GM12878 (cell line): ENCODE results near the gene ADGRB2. TPM values are rescaled to one million over a fixed set of nuclear protein-coding genes. Genes with fewer than 3 reads are reported as not detected.

Experiments used
- ATAC-seq: fragments of 200-7000 bp; cut with Tn5 transposase; 3 replicates; pipeline ENCODE4 v1.9.1; 2020; ENCODE audit warnings: mild to moderate bottlenecking, moderate library complexity
- BruUV-seq: library from RNA; stranded (reverse); fragments of 400-500 nt; replicated peaks from 2 replicates; lab custom pipeline; 2021; lab: Mats Ljungman, UMichigan
- CTCF ChIA-PET: fragments of 300-600 bp; sonication (Branson Sonifier 250); formaldehyde crosslinking; extraction: SDS; loops from one replicate; lab custom pipeline; 2021; ENCODE audit warnings: inconsistent platforms; lab: Yijun Ruan, JAX
- POLR2A ChIA-PET: fragments of 350-600 bp; formaldehyde crosslinking; extraction: SDS; loops from one replicate; lab custom pipeline; 2021; ENCODE audit warnings: inconsistent platforms; lab: Charles Lee
- RAD21 ChIA-PET: fragments of 300-600 bp; sonication (Branson Sonifier 250); formaldehyde crosslinking; loops from one replicate; lab custom pipeline; 2023; ENCODE audit warnings: antibody characterized with exemption; ENCODE audit not compliant: unreplicated experiment; lab: Charles Lee
- SMC1A ChIA-PET: fragments of 300-600 bp; sonication (Branson Sonifier 250); formaldehyde crosslinking; loops from one replicate; lab custom pipeline; 2023; ENCODE audit not compliant: unreplicated experiment, uncharacterized antibody; lab: Charles Lee
- DNase-seq: peaks from one replicate; pipeline ENCODE4 v3.0.0-alpha.2; 2011; ENCODE audit warnings: low read depth, low spot score
- FAIRE-seq: peaks from 3 replicates; lab custom pipeline; 2011; peaks lifted over from hg19 to GRCh38; lab: Jason Lieb, UNC
- H2AFZ ChIP-seq: 2 replicates; pipeline ENCODE4 v1.6.0; 2011; ENCODE audit warnings: low read depth, low read length, control low read depth; ENCODE audit not compliant: control insufficient read depth
- H3K27ac ChIP-seq: 2 replicates; pipeline ENCODE4 v1.5.1; 2011; ENCODE audit warnings: control low read depth; ENCODE audit not compliant: control insufficient read depth, insufficient read depth
- H3K27me3 ChIP-seq, 2 experiments: replicated peaks in 1 of 2; 2 replicates each; pipeline versions ENCODE4 v1.6.0 to v1.6.1; 2011; ENCODE audit warnings: low read length in 1 of 2; ENCODE audit not compliant: control insufficient read depth in 2 of 2, insufficient read depth in 2 of 2
- H3K36me3 ChIP-seq, 2 experiments: 2 replicates each; pipeline ENCODE4 v1.5.1; 2011; ENCODE audit warnings: low read length in 1 of 2; ENCODE audit not compliant: control insufficient read depth in 2 of 2, insufficient read depth in 2 of 2
- H3K4me1 ChIP-seq: 2 replicates; pipeline ENCODE4 v1.6.1; 2011; ENCODE audit warnings: mild to moderate bottlenecking, low read length, moderate library complexity, mixed read lengths; ENCODE audit not compliant: control insufficient read depth, insufficient read depth
- H3K4me2 ChIP-seq: 2 replicates; pipeline ENCODE4 v1.6.0; 2011; ENCODE audit warnings: control low read depth; ENCODE audit not compliant: control insufficient read depth, insufficient read depth
- H3K4me3 ChIP-seq: fragments of 200-600 bp; sonication (generic); 2 replicates; pipeline ENCODE4 v1.5.1; 2016
- H3K79me2 ChIP-seq: 2 replicates; pipeline ENCODE4 v1.6.0; 2011; ENCODE audit warnings: low read length; ENCODE audit not compliant: control insufficient read depth, insufficient read depth
- H3K9ac ChIP-seq: 2 replicates; pipeline ENCODE4 v1.8.0; 2011; ENCODE audit warnings: low read length, control low read depth, mixed read lengths; ENCODE audit not compliant: control insufficient read depth, insufficient read depth
- H3K9me3 ChIP-seq: replicated peaks from 3 replicates; pipeline ENCODE4 v1.5.1; 2011; ENCODE audit warnings: mild to moderate bottlenecking, low read length; ENCODE audit not compliant: control insufficient read depth, insufficient read depth
- H4K20me1 ChIP-seq: 2 replicates; pipeline ENCODE4 v1.6.0; 2011; ENCODE audit not compliant: control insufficient read depth, insufficient read depth
- HDGF ChIP-seq: fragments of 450-650 bp; IDR thresholded peaks from 2 replicates; pipeline ENCODE4 v1.6.1; 2016; ENCODE audit warnings: antibody characterized with exemption
- NR2F1 ChIP-seq: fragments of 450-650 bp; conservative IDR thresholded peaks from 2 replicates; pipeline ENCODE4 v1.6.1; 2017; ENCODE audit warnings: mild to moderate bottlenecking
- PRDM15 ChIP-seq: fragments of 450-650 bp; formaldehyde crosslinking; IDR thresholded peaks from 2 replicates; pipeline ENCODE4 v1.4.0; 2020; ENCODE audit warnings: mild to moderate bottlenecking, moderate library complexity
- RAD21 ChIP-seq: IDR thresholded peaks from 2 replicates; pipeline ENCODE4 v1.6.1; 2011; ENCODE audit warnings: mild to moderate bottlenecking, low read depth, low read length, moderate library complexity; ENCODE audit not compliant: insufficient read depth
- RELA ChIP-seq: fragments of 450-650 bp; IDR thresholded peaks from 2 replicates; pipeline ENCODE4 v1.8.0; 2014; ENCODE audit warnings: borderline replicate concordance; ENCODE audit not compliant: partially characterized antibody
- SPI1 ChIP-seq: IDR thresholded peaks from 2 replicates; pipeline ENCODE4 v1.6.1; 2011; ENCODE audit warnings: low read depth, mild to moderate bottlenecking, low read length, moderate library complexity, borderline replicate concordance; ENCODE audit not compliant: insufficient read depth
- WGBS: methylation state at CpG from one replicate; pipeline ENCODE4 v1.1.6; 2016; ENCODE audit warnings: low lambda C conversion rate; ENCODE audit not compliant: insufficient replicate concordance, insufficient coverage; ENCODE audit errors: missing lambda C conversion rate; 5-methylcytosine and 5-hydroxymethylcytosine counted together
- in situ Hi-C: fragments of 300-500 bp; cut with MboI; formaldehyde crosslinking; loops from 9 replicates; pipeline ENCODE4 v1.14.3; 2018; ENCODE audit warnings: mixed read lengths
- intact Hi-C: fragments of 100-400 bp; cut with micrococcal nuclease; formaldehyde crosslinking; loops from one replicate; pipeline ENCODE4 v1.14.2; 2022; ENCODE audit not compliant: unreplicated experiment
- polyA plus RNA-seq, 11 experiments: library from polyadenylated mRNA; depleted of rRNA in 4 of 11; unstranded in 6 of 11; stranded (reverse) in 5 of 11; fragments of >200 nt; fragmentation: Nextera tagmentation in 4 of 11; fragmentation: Illumina TruSeq in 1 of 11; extraction: Ambion mirVana in 4 of 11; extraction: Trizol in 1 of 11; gene quantifications; 1 replicate in 1 of 11; 2 replicates in 10 of 11; pipeline versions ENCODE4 v1.2.1 to v1.2.3, GENCODE V29; 2011 to 2016; ENCODE audit warnings: inconsistent platforms in 2 of 11, missing spikeins in 2 of 11, low read depth in 1 of 11
- total RNA-seq, 4 experiments: library from RNA; depleted of rRNA in 3 of 4; stranded (reverse); fragments of >200 nt in 3 of 4; fragmentation: Illumina TruSeq in 1 of 4; extraction: Trizol in 1 of 4; gene quantifications; 2 replicates each; pipeline versions ENCODE4 v1.2.1 to v1.2.3, GENCODE V29; 2013 to 2021
- TF ChIP-seq, protein P1 (sequence below): fragments of 450-650 bp; formaldehyde crosslinking; IDR thresholded peaks from 2 replicates; pipeline ENCODE4 v1.5.0; 2022; ENCODE audit warnings: mild to moderate bottlenecking, missing genetic modification characterization

Gene ADGRB2
- total and polyA plus RNA-seq, 10 of the 15 experiments (the other 5 are each of a cell fraction or from before 2014, with no cell fraction given): 0.11 to 0.33 (median 0.18) TPM; not detected in 4

GRCh38 chr1:31790140-31790539 lies 26.0 kb upstream of the ADGRB2 start:
- ChIA-PET SMC1A (interaction anchor here (1.6 to 3.7 kb wide), 5 partner anchors 85 to 174 kb away, joined by 4 to 38 read pairs (median 11); partner anchors contain the start of genes COL16A1 and PEF1), POLR2A (no interaction called here), CTCF (interaction anchor here (0.9 to 5.4 kb wide), 23 partner anchors 9 to 400 kb away, joined by 3 to 90 read pairs (median 8); no protein-coding TSS in a partner anchor), RAD21 (interaction anchor here (0.6 to 3.2 kb wide), 8 partner anchors 83 to 368 kb away, joined by 3 to 35 read pairs (median 8); partner anchors contain the start of gene COL16A1)
- Histone ChIP-seq H3K9ac (no peak overlapping the region), H3K9me3 (no peaks in the 10 kb centered on the region), H3K36me3 (no peaks in the 10 kb centered on the region), H3K4me1 (peaks cover 13% of the 10 kb centered on the region), H3K27me3 (no peaks in the 10 kb centered on the region; a peak in 1 of 4 replicates), H3K4me3 (no peak overlapping the region), H4K20me1 (no peaks in the 10 kb centered on the region), H3K27ac (no peak overlapping the region), H2AFZ (no peak overlapping the region), H3K79me2 (no peaks in the 10 kb centered on the region), H3K4me2 (no peak overlapping the region)
- ATAC-seq: no peak
- 30% methylated on average over 3 of the region's 3 CpGs for WGBS
- FAIRE-seq: no peak
- intact Hi-C loops: no loop called here
- no peak for DNase-seq
- in situ Hi-C loops: no loop called here
- no TSS peak for BruUV-seq
- TF ChIP-seq RELA (no peak), NR2F1 (no peak), PRDM15 (no peak), HDGF (no peak), RAD21 (no peak), SPI1 (no peak)
- TF ChIP-seq, protein P1, sequence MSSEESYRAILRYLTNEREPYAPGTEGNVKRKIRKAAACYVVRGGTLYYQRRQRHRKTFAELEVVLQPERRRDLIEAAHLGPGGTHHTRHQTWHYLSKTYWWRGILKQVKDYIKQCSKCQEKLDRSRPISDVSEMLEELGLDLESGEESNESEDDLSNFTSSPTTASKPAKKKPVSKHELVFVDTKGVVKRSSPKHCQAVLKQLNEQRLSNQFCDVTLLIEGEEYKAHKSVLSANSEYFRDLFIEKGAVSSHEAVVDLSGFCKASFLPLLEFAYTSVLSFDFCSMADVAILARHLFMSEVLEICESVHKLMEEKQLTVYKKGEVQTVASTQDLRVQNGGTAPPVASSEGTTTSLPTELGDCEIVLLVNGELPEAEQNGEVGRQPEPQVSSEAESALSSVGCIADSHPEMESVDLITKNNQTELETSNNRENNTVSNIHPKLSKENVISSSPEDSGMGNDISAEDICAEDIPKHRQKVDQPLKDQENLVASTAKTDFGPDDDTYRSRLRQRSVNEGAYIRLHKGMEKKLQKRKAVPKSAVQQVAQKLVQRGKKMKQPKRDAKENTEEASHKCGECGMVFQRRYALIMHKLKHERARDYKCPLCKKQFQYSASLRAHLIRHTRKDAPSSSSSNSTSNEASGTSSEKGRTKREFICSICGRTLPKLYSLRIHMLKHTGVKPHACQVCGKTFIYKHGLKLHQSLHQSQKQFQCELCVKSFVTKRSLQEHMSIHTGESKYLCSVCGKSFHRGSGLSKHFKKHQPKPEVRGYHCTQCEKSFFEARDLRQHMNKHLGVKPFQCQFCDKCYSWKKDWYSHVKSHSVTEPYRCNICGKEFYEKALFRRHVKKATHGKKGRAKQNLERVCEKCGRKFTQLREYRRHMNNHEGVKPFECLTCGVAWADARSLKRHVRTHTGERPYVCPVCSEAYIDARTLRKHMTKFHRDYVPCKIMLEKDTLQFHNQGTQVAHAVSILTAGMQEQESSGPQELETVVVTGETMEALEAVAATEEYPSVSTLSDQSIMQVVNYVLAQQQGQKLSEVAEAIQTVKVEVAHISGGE (CRISPR knock-in tag): no peak
- TF ChIP-seq, all 136 proteins: peak for 0
